OCI-LY7 (cell line): ENCODE data around the gene THAP12.

ENCODE experiments used
- EZH2phosphoT487 ChIP-seq: fragments of 200-600 bp; sonication (generic); IDR thresholded peaks from 2 replicates; pipeline ENCODE4 v1.6.1; 2018; ENCODE audit warnings: low read depth, borderline replicate concordance, mild to moderate bottlenecking, mixed run types, antibody characterized with exemption, low read length, moderate library complexity, mixed read lengths
- TF ChIP-seq, protein P1 (sequence below): fragments of 200-600 bp; sonication (generic); conservative IDR thresholded peaks from 2 replicates; pipeline ENCODE4 v1.5.1; 2014; ENCODE audit warnings: mild to moderate bottlenecking, antibody characterized with exemption, low read length, moderate library complexity, mixed read lengths

DNA sequence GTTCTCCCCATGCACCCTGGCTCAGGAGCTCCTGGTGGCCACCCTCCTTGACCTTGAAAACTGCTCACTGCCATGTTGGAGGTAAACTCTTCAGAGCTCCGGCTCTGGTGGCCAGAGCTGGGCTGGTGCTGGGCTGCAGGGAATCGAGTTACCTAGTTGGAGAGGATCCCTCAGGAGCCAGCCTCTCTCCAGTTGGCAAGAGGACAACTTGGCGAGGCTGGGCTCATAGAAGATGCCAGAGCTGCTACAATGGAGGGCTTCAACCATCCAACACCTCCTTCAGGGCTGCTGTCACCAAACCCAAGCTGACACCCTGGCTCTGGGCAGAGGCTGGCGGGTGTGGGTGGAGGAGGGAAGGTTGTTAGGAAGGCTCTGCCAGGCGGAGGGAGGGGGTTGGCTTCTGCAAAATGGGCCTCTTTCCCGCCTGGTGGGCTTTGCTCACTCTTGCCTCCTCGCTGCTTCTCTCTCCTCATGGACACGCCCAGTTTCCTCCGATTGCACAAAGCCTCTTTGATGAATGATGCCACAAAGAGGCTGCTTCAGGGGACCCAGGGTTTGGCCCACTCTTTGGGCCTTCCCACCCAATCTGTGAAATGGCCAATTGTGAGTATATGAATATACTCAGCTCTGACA is 53.1 kb downstream of the THAP12 start:
- TF ChIP-seq, protein P1, sequence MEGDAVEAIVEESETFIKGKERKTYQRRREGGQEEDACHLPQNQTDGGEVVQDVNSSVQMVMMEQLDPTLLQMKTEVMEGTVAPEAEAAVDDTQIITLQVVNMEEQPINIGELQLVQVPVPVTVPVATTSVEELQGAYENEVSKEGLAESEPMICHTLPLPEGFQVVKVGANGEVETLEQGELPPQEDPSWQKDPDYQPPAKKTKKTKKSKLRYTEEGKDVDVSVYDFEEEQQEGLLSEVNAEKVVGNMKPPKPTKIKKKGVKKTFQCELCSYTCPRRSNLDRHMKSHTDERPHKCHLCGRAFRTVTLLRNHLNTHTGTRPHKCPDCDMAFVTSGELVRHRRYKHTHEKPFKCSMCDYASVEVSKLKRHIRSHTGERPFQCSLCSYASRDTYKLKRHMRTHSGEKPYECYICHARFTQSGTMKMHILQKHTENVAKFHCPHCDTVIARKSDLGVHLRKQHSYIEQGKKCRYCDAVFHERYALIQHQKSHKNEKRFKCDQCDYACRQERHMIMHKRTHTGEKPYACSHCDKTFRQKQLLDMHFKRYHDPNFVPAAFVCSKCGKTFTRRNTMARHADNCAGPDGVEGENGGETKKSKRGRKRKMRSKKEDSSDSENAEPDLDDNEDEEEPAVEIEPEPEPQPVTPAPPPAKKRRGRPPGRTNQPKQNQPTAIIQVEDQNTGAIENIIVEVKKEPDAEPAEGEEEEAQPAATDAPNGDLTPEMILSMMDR: no peak
- no peak for TF ChIP-seq EZH2phosphoT487
